ENCODE results near the gene FAT1.

The FAT1 gene

DNA sequence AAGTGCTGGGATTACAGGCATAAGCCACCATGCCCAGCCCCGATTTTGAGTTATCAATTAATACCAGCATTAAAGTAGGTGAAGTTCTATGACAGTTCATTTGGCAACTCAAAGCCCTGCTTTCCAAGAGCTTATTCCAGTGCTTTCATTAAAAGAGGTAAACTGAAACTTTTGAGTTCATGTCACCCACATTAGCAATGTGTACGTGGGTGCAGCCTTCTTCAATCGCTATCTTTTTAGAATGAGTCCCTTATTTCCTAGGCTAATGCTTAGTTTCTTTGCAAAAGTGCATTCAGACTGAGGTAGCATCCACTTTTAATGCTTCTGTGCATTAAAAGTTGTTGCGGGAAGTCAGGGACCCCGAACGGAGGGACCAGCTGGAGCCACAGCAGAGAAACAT, 142.2 kb downstream of the FAT1 start:
- no peak for DNase-seq (ENCODE audit: low spot score)

DNA sequence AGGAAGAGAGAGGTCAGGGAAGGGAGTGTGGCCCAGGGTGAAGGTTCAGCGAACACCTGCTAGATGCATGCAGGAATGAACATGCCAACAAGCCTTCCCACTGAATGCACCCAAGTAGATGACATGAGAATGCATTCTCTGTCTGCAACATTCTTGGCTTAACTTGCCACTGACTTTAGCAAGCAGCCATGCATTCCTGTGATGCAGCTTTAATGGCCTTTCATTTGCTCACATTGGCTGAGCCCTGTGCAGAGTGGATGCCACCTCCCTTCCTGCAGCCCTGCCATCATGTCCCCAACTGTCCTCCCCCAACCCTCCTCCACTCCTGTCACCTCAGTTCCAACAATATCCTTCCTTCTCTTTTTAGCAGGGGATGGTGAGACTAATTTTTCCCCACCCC, 143.0 kb downstream of the FAT1 start:
- no peak for DNase-seq (ENCODE audit: low spot score)
- H3K4me1 Mint-ChIP-seq (ENCODE audit: low read depth) = no peaks in the 10 kb centered on the region
- no peaks in the 10 kb centered on the region for H3K27me3 Mint-ChIP-seq (ENCODE audit: low read depth)
- peaks cover 4% of the 10 kb centered on the region for H3K9me3 Mint-ChIP-seq
- H3K27ac Mint-ChIP-seq = no peak overlapping the region
- no peaks in the 10 kb centered on the region for H3K36me3 Mint-ChIP-seq (ENCODE audit: low read depth)
- H3K4me3 Mint-ChIP-seq = no peak overlapping the region

More for the DNA sequence above, 142.2 kb downstream of the FAT1 start:
- H3K27ac Mint-ChIP-seq = no peak overlapping the region
- H3K9me3 Mint-ChIP-seq = peaks cover 4% of the 10 kb centered on the region
- H3K4me3 Mint-ChIP-seq = no peak overlapping the region
- H3K4me1 Mint-ChIP-seq (ENCODE audit: low read depth) = no peaks in the 10 kb centered on the region
- no peaks in the 10 kb centered on the region for H3K36me3 Mint-ChIP-seq (ENCODE audit: low read depth)
- no peaks in the 10 kb centered on the region for H3K27me3 Mint-ChIP-seq (ENCODE audit: low read depth)

DNA sequence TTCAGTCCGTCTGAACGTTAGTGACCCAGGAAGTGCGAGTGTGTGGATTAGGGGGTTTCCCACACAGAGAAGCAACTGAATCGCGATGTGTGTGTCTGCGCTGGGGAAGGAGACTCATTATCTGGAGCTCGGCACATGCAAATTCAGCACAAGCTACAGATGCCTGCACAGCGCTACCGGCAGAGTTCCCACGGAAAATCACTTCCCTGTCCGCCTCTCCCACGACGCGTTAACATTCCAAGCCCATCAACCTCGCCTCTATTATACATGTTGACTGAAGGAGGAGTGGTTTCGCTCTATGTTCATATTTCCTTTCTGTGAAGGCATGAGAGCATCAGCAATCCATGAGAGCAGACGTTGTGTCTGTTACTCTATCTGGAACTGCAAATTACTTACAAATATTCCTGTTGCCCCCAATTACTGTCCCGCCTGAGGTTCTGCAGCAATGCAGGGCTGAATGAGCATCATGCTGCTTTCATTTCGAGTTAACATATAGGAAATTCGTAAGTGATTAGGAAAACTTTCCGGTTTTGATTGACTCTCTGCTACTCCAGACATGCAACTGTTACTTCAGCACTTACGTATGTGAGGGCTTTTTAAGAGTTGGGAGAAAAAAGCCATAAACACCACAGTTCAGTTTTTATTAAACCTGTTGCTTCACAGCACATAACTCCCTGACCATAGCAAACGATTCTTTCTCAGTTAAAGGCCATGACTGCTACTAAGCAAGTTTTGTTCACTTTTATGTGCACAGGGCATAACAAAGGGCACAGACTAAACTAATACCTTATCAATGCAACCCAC, 153.3 kb downstream of the FAT1 start:
- DNase-seq (ENCODE audit: low spot score) = no peak
- H3K4me3 Mint-ChIP-seq = no peak overlapping the region
- no peaks in the 10 kb centered on the region for H3K4me1 Mint-ChIP-seq (ENCODE audit: low read depth)

DNA sequence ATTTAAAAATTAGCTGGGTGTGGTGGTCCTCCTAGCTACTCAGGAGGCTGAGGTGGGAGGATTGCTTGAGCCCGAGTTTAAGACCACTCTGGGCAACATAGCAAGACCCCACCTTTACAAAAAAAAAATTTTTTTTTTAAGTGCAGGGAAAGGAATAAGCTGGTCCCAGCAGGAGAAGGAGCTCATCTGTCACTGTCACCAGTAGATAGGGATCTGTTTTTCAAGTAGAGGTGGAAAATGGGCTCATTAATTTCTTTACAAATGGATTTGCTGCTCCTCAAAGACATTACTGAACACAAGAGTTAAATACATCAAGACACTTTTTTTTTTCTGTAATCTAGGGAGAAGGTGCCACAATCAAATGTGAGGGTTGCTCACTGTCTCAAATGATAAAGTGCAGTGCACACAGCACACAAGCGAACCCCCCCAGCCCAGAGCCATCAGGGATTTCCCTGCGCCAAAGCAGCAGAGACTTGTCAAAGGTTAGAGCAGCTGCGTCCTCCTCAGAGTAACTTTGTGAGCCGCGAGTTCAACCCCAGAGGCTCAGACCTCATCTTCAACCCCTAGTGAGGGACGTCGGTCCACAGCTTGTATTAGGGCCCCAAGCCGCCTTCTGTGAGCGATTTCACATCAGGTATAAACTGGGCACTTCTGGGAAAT, 154.0 kb downstream of the FAT1 start:
- H3K27ac Mint-ChIP-seq = no peak overlapping the region
- no peaks in the 10 kb centered on the region for H3K36me3 Mint-ChIP-seq (ENCODE audit: low read depth)
- H3K9me3 Mint-ChIP-seq = no peaks in the 10 kb centered on the region
- H3K27me3 Mint-ChIP-seq (ENCODE audit: low read depth) = no peaks in the 10 kb centered on the region
- no peaks in the 10 kb centered on the region for H3K4me1 Mint-ChIP-seq (ENCODE audit: low read depth)
- H3K4me3 Mint-ChIP-seq = no peak overlapping the region
- DNase-seq (ENCODE audit: low spot score) = no peak

More for the DNA sequence above, 153.3 kb downstream of the FAT1 start:
- H3K9me3 Mint-ChIP-seq = no peaks in the 10 kb centered on the region
- H3K27ac Mint-ChIP-seq = no peak overlapping the region
- no peaks in the 10 kb centered on the region for H3K27me3 Mint-ChIP-seq (ENCODE audit: low read depth)
- no peaks in the 10 kb centered on the region for H3K36me3 Mint-ChIP-seq (ENCODE audit: low read depth)

DNA sequence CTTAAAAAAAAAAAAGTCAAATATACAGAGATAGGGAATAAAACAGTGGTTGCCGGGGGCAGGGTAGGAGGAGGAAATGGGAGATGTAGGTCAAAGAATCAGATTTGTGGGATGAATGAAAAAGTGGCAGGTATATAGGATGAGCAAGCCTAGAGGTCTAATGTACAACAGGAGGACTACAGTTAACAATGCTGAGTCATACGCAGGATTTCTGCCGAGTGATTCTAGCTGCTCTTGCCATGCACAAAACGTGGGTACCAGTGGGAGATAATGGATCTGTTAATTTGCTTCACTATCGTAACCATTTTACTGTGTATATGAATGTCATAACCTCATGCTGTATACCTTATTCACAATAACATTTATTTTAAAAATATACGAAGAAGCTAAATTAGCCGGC, 157.6 kb downstream of the FAT1 start:
- Mint-ChIP-seq H3K9me3 (no peaks in the 10 kb centered on the region), H3K27ac (no peak overlapping the region), H3K36me3 (ENCODE audit: low read depth) (no peaks in the 10 kb centered on the region), H3K4me1 (ENCODE audit: low read depth) (no peaks in the 10 kb centered on the region), H3K4me3 (no peak overlapping the region), H3K27me3 (ENCODE audit: low read depth) (no peaks in the 10 kb centered on the region)
- DNase-seq (ENCODE audit: low spot score) = no peak

DNA sequence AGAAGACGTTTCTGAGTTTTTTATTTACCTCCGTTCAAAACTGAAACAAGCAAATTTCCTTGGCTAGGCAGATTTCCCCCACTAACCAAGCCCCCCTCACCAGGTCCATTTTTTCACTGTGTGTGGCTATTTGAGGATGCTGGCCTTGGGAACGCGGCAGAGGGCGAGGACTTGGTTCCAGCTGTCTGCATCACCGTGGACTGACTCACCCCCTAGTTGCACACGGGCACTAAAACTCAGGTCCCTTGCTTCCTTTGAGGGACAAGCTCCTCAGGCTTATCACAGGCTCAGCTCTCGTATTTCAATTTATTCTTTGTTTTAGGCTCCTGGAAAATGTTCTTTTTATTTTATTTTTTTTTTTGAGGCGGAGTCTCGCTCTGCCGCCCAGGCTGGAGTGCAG, 159.9 kb downstream of the FAT1 start:
- H3K4me1 Mint-ChIP-seq (ENCODE audit: low read depth) = no peaks in the 10 kb centered on the region
- H3K9me3 Mint-ChIP-seq = no peaks in the 10 kb centered on the region
- no peak for DNase-seq (ENCODE audit: low spot score)
- no peak overlapping the region for H3K4me3 Mint-ChIP-seq
- H3K27ac Mint-ChIP-seq = no peak overlapping the region
- no peaks in the 10 kb centered on the region for H3K27me3 Mint-ChIP-seq (ENCODE audit: low read depth)
- no peaks in the 10 kb centered on the region for H3K36me3 Mint-ChIP-seq (ENCODE audit: low read depth)

DNA sequence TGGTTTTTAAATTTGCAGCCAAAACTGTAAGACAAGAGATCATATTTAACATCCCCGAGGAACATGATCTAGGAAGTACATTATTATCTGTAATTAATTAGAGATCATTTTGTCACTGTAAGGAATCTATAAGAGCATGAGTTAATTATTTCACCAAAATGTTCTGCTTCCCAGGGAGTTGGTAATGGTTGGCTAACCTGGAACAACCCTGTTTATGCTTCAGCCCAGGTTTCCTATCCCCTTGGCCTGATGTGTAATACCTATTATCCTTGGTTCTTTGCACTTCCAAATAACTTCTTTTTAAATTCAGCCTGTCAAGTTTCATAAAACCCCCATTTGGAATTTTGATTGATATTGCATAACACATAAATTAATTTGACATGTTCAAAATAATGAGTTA, 161.9 kb downstream of the FAT1 start:
- Mint-ChIP-seq H3K4me1 (ENCODE audit: low read depth) (no peaks in the 10 kb centered on the region), H3K27ac (no peak overlapping the region), H3K27me3 (ENCODE audit: low read depth) (no peaks in the 10 kb centered on the region), H3K36me3 (ENCODE audit: low read depth) (no peaks in the 10 kb centered on the region), H3K9me3 (no peaks in the 10 kb centered on the region), H3K4me3 (no peak overlapping the region)
- DNase-seq (ENCODE audit: low spot score) = no peak

DNA sequence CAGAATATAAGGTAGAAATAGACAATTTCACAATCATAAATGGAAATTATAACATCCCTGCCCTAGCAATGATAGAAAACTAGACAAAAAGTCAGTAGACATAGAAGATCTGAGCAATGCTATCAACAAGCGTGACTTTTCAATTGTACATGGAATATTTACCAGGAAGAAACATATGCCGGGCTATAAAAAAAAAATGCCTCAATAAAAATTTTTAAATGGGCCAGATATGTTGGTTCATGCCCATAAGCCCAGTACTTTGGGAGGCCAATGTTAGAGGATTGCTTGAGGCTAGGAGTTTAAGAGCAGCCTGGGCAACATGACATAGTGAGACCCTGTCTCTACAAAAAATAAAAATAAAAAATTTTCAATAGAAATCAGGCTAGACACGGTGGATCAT, 163.0 kb downstream of the FAT1 start:
- Mint-ChIP-seq H3K27me3 (ENCODE audit: low read depth) (peaks cover 3% of the 10 kb centered on the region), H3K4me1 (ENCODE audit: low read depth) (no peaks in the 10 kb centered on the region), H3K36me3 (ENCODE audit: low read depth) (no peaks in the 10 kb centered on the region), H3K4me3 (no peak overlapping the region), H3K27ac (no peak overlapping the region), H3K9me3 (no peaks in the 10 kb centered on the region)
- DNase-seq (ENCODE audit: low spot score) = no peak

DNA sequence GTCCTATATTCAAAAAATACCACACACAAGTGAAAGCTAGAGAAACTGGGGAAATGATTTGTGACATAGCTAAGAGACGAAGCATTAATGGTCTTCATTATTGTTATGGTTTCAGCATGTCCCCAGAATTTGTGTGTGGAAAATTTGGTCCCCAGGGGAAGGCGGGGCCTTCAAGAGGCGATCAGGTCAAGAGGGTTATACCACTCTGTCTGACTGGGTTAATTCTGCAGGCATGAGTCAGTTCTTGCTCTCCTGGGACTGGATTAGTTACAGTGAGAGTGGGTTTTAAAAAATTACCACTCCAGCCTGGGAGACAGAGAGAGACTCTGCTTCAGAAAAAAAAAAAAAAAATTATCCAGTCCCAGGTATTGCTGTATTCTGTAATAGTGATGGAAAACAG, 166.2 kb downstream of the FAT1 start:
- no peak for DNase-seq (ENCODE audit: low spot score)
- peaks cover 13% of the 10 kb centered on the region for H3K27me3 Mint-ChIP-seq (ENCODE audit: low read depth)
- no peak overlapping the region for H3K27ac Mint-ChIP-seq
- H3K36me3 Mint-ChIP-seq (ENCODE audit: low read depth) = no peaks in the 10 kb centered on the region
- no peak overlapping the region for H3K4me3 Mint-ChIP-seq
- no peaks in the 10 kb centered on the region for H3K9me3 Mint-ChIP-seq
- H3K4me1 Mint-ChIP-seq (ENCODE audit: low read depth) = no peaks in the 10 kb centered on the region

DNA sequence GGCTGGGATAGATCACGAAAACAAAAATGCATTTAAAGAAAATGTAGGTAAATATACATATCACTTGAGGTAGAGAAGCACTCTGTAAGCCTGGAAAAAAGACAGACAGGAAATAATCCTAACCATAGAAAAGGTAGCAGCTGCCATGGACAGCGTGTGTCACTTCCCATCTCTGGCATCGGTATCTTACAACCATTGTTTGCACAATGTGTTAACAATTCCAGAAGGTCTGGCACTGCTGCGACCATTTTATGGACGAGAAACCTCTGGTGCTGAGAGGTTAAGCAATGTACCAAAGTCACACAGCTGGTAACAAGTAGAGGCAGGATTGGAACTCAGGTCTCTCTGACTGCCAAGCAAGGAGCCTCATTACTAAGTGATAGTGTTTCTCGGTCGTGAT, 166.6 kb downstream of the FAT1 start:
- no peaks in the 10 kb centered on the region for H3K4me1 Mint-ChIP-seq (ENCODE audit: low read depth)
- no peak for DNase-seq (ENCODE audit: low spot score)

DNA sequence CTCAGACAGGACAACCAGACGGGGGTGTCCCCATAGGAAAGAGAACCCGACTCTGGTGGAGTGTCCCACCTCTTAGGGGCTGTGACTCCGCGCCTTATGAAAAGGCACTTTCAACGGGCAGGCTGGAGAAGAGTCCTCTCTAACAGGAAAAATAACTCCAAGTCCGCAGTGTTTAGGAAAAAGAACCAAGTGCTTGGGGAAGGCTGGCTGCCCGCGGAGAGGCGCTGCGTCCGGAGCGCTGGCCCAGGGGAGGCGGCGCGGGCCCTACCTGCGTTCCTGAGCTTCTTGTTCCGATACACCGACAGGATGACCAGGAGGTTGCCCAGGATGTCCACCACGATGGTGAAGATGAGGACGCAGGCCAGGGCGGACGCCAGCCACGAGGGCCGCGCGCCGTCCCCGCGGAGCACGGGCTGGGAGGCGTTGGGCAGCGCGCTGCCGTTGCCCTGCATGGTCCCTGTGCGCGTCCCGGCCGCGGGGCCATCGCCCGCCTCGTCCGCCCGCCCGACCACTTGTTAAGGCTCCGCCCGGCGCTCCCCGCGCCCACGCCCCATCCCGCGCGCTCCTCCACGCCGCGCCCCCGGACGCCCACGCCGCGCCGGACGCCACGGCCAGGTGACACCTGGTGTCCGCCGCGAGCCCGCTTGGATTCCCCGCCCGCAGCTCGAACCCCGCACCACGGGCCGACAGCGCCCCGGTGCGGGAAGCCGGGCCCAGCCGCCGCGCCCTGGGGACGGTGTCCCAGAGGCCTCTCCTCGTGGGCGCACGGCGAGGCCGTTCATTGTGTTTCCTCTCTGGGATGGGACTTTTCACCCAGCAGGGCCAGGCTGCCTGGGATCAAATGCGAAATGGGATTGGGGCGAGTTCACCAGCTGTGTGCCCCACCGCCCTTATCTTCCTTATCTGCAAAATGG, 168.5 kb downstream of the FAT1 start, which contains the start of gene MTNR1A:
Gene MTNR1A, minus strand, starts transcription at position 654 of the 914 bp plus-strand sequence. Its CDS starts 202 bp downstream, at position 452.
- H3K4me3 Mint-ChIP-seq = no peak within 1 kb of the TSS
- no peaks in the 10 kb centered on the region for H3K9me3 Mint-ChIP-seq

More for the DNA sequence above, 166.6 kb downstream of the FAT1 start:
- no peaks in the 10 kb centered on the region for H3K36me3 Mint-ChIP-seq (ENCODE audit: low read depth)
- H3K27ac Mint-ChIP-seq = no peak overlapping the region
- H3K4me3 Mint-ChIP-seq = no peak overlapping the region
- H3K27me3 Mint-ChIP-seq (ENCODE audit: low read depth) = peaks cover 13% of the 10 kb centered on the region
- no peaks in the 10 kb centered on the region for H3K9me3 Mint-ChIP-seq

DNA sequence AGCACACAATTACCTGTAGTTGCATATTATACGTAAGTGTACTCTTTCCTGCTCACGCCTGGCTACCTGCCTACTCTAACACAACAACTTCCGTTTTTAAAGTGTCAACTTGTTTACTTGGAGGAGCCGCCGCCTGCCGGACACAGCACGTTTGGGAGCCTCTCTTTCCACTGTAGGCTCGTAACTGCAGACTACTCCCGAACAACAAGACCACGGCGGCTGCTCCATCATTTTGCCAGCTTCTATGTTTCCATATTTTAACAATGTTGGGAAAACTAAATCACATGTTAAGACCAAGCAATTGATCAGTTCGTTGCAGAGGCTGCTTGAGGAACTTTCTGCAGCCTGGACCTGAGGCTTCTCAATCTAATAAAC, 169.1 kb downstream of the FAT1 start:
- Mint-ChIP-seq H3K4me3 (no peak overlapping the region), H3K4me1 (ENCODE audit: low read depth) (no peaks in the 10 kb centered on the region), H3K27me3 (ENCODE audit: low read depth) (peaks cover 13% of the 10 kb centered on the region), H3K27ac (no peak overlapping the region), H3K9me3 (no peaks in the 10 kb centered on the region), H3K36me3 (ENCODE audit: low read depth) (no peaks in the 10 kb centered on the region)
- no peak for DNase-seq (ENCODE audit: low spot score)

More for the DNA sequence above, 168.5 kb downstream of the FAT1 start, which contains the start of gene MTNR1A:
- Mint-ChIP-seq H3K4me1 (ENCODE audit: low read depth) (no peaks in the 10 kb centered on the region), H3K27ac (no peak within 1 kb of the TSS), H3K27me3 (ENCODE audit: low read depth) (peaks cover 13% of the 10 kb centered on the region), H3K36me3 (ENCODE audit: low read depth) (no peaks in the 10 kb centered on the region)
- DNase-seq (ENCODE audit: low spot score) = no peak

DNA sequence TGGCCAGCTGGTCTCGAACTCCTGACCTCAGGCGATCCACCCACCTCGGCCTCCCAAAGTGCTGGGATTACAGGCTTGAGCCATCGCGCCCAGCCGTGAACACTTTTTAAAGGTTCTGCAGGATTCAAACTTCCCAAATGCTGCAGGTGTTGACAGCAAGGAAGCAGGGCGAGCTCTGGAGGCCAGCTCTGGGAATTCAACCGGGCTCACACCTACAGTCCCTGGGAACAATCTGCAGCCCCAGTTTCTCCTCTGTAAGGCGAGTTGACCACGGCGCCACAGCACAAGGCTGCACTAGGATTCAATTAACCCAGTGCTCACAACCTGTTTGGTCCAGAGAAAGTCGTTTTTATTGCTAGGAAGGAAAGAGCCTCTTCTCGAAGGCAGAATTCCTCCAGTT, 169.9 kb downstream of the FAT1 start:
- Mint-ChIP-seq H3K4me1 (ENCODE audit: low read depth) (no peaks in the 10 kb centered on the region), H3K36me3 (ENCODE audit: low read depth) (no peaks in the 10 kb centered on the region), H3K27me3 (ENCODE audit: low read depth) (peaks cover 13% of the 10 kb centered on the region), H3K27ac (no peak overlapping the region), H3K9me3 (no peaks in the 10 kb centered on the region), H3K4me3 (no peak overlapping the region)
- DNase-seq (ENCODE audit: low spot score) = no peak

DNA sequence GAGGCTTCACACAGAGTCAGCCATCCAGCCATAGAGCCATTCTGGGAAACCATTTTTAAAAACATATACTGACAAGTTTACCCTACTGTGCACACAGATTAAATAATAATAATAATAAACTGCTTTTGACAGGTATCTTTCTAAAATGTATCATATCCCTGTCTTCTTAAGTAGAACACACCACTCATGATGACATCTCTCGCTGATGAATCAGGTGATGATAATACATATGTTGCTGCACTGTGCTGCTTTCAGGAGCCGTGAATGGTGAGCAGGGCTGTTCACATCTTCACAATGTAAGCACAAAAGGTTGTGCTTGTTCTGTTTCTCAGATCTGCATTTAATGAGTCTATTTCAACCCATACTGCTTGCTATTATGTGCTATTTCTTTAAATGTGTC, 171.8 kb downstream of the FAT1 start:
- Mint-ChIP-seq H3K36me3 (ENCODE audit: low read depth) (no peaks in the 10 kb centered on the region), H3K27me3 (ENCODE audit: low read depth) (peaks cover 13% of the 10 kb centered on the region), H3K4me3 (no peak overlapping the region), H3K9me3 (peaks cover 7% of the 10 kb centered on the region), H3K4me1 (ENCODE audit: low read depth) (no peaks in the 10 kb centered on the region), H3K27ac (no peak overlapping the region)
- no peak for DNase-seq (ENCODE audit: low spot score)

Data from T-helper 2 cell treated with Interferon-gamma antibody and Interleukin-4, amounts not matched to agents 5 μg/mL and 100 μg/mL, for 36 hours (primary cell).